HEK293 (cell line): ENCODE measurements around the gene MORN1.

Experiments
- CTCF ChIA-PET: fragments of 350-600 bp; formaldehyde crosslinking; extraction: SDS; loops from one replicate; lab custom pipeline; 2021; ENCODE audit warnings: antibody characterized with exemption; lab: Yijun Ruan, JAX
- POLR2A ChIA-PET: fragments of 300-600 bp; formaldehyde crosslinking; extraction: SDS; loops from one replicate; lab custom pipeline; 2020; ENCODE audit warnings: antibody characterized with exemption, inconsistent platforms; lab: Yijun Ruan, JAX
- H3K27ac ChIP-seq: fragments of 200-500 bp; sonication (Bioruptor generic); 2 replicates; pipeline ENCODE4 v1.5.1; 2014; ENCODE audit warnings: low read depth, low read length, control low read depth, inconsistent platforms; ENCODE audit errors: extremely low read depth
- H3K36me3 ChIP-seq, 2 experiments: fragments of 200-500 bp in 1 of 2; sonication (Bioruptor generic) in 1 of 2; 1 replicate in 1 of 2; 2 replicates in 1 of 2; pipeline ENCODE4 v1.5.1; 2014 to 2017; ENCODE audit warnings: inconsistent platforms in 2 of 2, low read length in 2 of 2; ENCODE audit not compliant: control insufficient read depth in 2 of 2, insufficient read depth in 1 of 2
- H3K4me1 ChIP-seq: fragments of 200-500 bp; sonication (Bioruptor generic); 2 replicates; pipeline ENCODE4 v1.5.1; 2014; ENCODE audit warnings: mild to moderate bottlenecking, low read length, inconsistent platforms; ENCODE audit not compliant: control insufficient read depth, insufficient read depth
- H3K4me3 ChIP-seq: 2 replicates; pipeline ENCODE4 v1.5.1; 2011; ENCODE audit warnings: low read depth, mild to moderate bottlenecking, control low read depth, low read length, moderate library complexity
- H3K9me3 ChIP-seq: fragments of 200-500 bp; sonication (Bioruptor generic); 2 replicates; pipeline ENCODE4 v1.5.1; 2014; ENCODE audit warnings: low read depth, low read length, inconsistent platforms; ENCODE audit not compliant: control insufficient read depth, insufficient read depth
- GLIS2 ChIP-seq: fragments of 450-650 bp; formaldehyde crosslinking; IDR thresholded peaks from 2 replicates; pipeline ENCODE4 v1.5.1; 2016; ENCODE audit warnings: missing biosample characterization, missing genetic modification characterization
- OVOL3 ChIP-seq: fragments of 450-650 bp; formaldehyde crosslinking; IDR thresholded peaks from 2 replicates; pipeline ENCODE4 v1.5.1; 2016; ENCODE audit warnings: missing biosample characterization, missing genetic modification characterization
- SETDB1 ChIP-seq: IDR thresholded peaks from one replicate; pipeline ENCODE4 v1.6.1; 2017; ENCODE audit warnings: mild to moderate bottlenecking, low read length, moderate library complexity, mixed read lengths; ENCODE audit not compliant: insufficient read length
- ZNF133 ChIP-seq: fragments of 450-650 bp; formaldehyde crosslinking; IDR thresholded peaks from 2 replicates; pipeline ENCODE4 v1.5.1; 2016; ENCODE audit warnings: missing biosample characterization, missing genetic modification characterization
- ZNF140 ChIP-seq: fragments of 450-650 bp; formaldehyde crosslinking; IDR thresholded peaks from 2 replicates; pipeline ENCODE4 v1.5.1; 2016; ENCODE audit warnings: missing biosample characterization, missing genetic modification characterization
- ZNF146 ChIP-seq: fragments of 450-650 bp; formaldehyde crosslinking; IDR thresholded peaks from 2 replicates; pipeline ENCODE4 v1.5.1; 2016; ENCODE audit warnings: missing biosample characterization, missing genetic modification characterization
- ZNF2 ChIP-seq: fragments of 450-650 bp; formaldehyde crosslinking; IDR thresholded peaks from 2 replicates; pipeline ENCODE4 v1.5.1; 2016; ENCODE audit warnings: missing biosample characterization, missing genetic modification characterization
- ZNF202 ChIP-seq: fragments of 450-650 bp; formaldehyde crosslinking; IDR thresholded peaks from 2 replicates; pipeline ENCODE4 v1.5.1; 2016; ENCODE audit warnings: missing biosample characterization, missing genetic modification characterization, borderline replicate concordance
- ZNF23 ChIP-seq: fragments of 450-650 bp; formaldehyde crosslinking; IDR thresholded peaks from 2 replicates; pipeline ENCODE4 v1.5.1; 2016; ENCODE audit warnings: missing biosample characterization, missing genetic modification characterization, borderline replicate concordance
- ZNF274 ChIP-seq, 2 experiments: fragments of 200-500 bp in 1 of 2; fragments of 450-650 bp in 1 of 2; sonication (Bioruptor generic) in 1 of 2; formaldehyde crosslinking in 1 of 2; IDR thresholded peaks; 2 replicates each; pipeline versions ENCODE4 v1.5.1 to v1.6.1; 2014 to 2016; ENCODE audit warnings: borderline replicate concordance in 1 of 2, inconsistent platforms in 1 of 2, low read length in 1 of 2, missing biosample characterization in 1 of 2, missing genetic modification characterization in 1 of 2
- ZNF335 ChIP-seq: fragments of 450-650 bp; formaldehyde crosslinking; conservative IDR thresholded peaks from 2 replicates; pipeline ENCODE4 v1.5.1; 2016; ENCODE audit warnings: missing biosample characterization, missing genetic modification characterization
- ZNF404 ChIP-seq: fragments of 450-650 bp; formaldehyde crosslinking; IDR thresholded peaks from 2 replicates; pipeline ENCODE4 v1.5.1; 2017; ENCODE audit warnings: missing biosample characterization, missing genetic modification characterization
- ZNF48 ChIP-seq: fragments of 450-650 bp; formaldehyde crosslinking; IDR thresholded peaks from 2 replicates; pipeline ENCODE4 v1.5.1; 2016; ENCODE audit warnings: missing biosample characterization, missing genetic modification characterization
- ZNF660 ChIP-seq: fragments of 450-650 bp; IDR thresholded peaks from 2 replicates; pipeline ENCODE4 v1.5.1; 2018; ENCODE audit warnings: missing biosample characterization, mild to moderate bottlenecking, missing genetic modification characterization
- ZNF843 ChIP-seq: fragments of 450-650 bp; formaldehyde crosslinking; IDR thresholded peaks from 2 replicates; pipeline ENCODE4 v1.5.1; 2016; ENCODE audit warnings: missing biosample characterization, missing genetic modification characterization
- ZSCAN16 ChIP-seq: fragments of 450-650 bp; formaldehyde crosslinking; IDR thresholded peaks from 2 replicates; pipeline ENCODE4 v1.5.1; 2016; ENCODE audit warnings: missing biosample characterization, missing genetic modification characterization
- ZXDB ChIP-seq: fragments of 450-650 bp; formaldehyde crosslinking; IDR thresholded peaks from 2 replicates; pipeline ENCODE4 v1.5.1; 2016; ENCODE audit warnings: missing biosample characterization, missing genetic modification characterization
- TF ChIP-seq, protein P1 (sequence below): fragments of 450-650 bp; formaldehyde crosslinking; IDR thresholded peaks from 2 replicates; pipeline ENCODE4 v1.5.1; 2016; ENCODE audit warnings: missing biosample characterization, missing genetic modification characterization
- TF ChIP-seq, protein P2 (sequence below): fragments of 450-650 bp; formaldehyde crosslinking; IDR thresholded peaks from 2 replicates; pipeline ENCODE4 v1.5.1; 2016; ENCODE audit warnings: missing biosample characterization, missing genetic modification characterization
- TF ChIP-seq, protein P3 (sequence below): fragments of 450-650 bp; formaldehyde crosslinking; IDR thresholded peaks from 2 replicates; pipeline ENCODE4 v1.5.1; 2016; ENCODE audit warnings: missing biosample characterization, missing genetic modification characterization, borderline replicate concordance

MORN1 gene

DNA sequence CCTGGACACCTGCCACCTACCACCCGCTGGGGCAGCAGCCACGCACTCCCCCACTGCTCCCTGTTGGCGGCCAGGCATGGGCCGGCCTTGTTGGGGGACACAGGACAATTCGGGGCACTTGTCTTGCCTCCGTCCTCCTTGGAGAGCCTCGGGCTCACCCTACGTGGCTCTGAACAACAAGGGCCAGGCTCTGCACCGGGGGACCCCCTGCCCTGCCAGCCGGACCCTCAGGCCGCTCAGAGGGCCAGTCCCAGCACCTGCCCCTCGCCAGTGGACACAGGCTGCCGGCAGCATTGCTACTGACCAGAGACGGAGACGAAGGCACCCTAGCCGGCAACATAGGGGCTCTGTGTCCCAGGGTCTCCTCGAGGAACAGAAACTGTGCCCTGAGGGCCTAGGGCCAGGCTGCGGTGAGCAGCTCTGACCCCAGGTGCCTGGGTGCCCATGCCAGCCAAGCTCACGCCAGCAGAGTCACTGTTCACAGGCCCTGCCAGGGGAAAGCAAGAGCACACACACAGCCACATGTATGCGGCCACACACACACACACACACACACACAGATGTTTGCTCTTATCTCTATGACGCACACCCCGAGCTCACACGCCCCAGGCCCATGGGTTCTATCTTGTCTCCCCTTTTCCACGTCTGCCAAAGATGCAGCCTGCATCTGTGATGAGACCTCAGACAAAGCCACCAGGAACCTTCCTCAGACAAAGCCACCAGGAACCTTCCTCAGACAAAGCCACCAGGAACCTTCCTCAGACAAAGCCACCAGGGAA lies 45.9 kb downstream of the MORN1 start:
- TF ChIP-seq GLIS2 (tag by site-specific recombination): peak; percentile 12; the same call in 1 of the 2 replicates
- TF ChIP-seq ZNF133 (tag by site-specific recombination): no peak
- Histone ChIP-seq H3K9me3 (no peaks in the 10 kb centered on the region), H3K27ac (no peak overlapping the region), H3K4me3 (no peak overlapping the region), H3K36me3 (no peaks in the 10 kb centered on the region), H3K4me1 (no peaks in the 10 kb centered on the region)
- ChIA-PET CTCF (interaction anchor here (0.6 kb wide), 1 partner anchor 85 kb away, joined by 3 read pairs; no protein-coding TSS in a partner anchor), POLR2A (no interaction called here)

DNA sequence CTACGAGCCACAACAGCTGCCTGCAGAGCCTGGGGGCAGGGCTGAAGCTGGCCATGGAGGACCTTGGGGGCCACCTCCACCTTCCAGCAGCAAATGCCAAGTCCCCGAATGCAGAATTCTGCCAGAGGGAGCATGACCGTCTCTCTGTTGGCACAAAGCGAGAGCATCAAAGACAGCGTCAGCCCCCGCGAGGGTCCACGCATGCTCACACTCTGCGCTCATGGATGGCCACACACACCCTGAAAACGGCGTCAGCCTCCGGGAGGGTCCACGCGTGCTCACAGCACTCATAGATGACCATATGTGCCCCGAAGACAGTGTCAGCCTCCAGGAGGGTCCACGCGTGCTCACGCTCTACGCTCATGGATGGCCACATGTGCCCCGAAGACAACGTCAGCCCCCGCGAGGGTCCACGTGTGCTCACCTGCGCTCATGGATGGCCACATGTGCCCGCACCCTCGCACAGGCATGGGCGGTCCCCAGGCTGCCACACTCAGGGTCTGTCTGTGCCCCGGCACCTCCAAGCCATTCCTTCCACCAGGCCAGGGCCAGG lies 46.5 kb downstream of the MORN1 start:
- Histone ChIP-seq H3K36me3 (no peaks in the 10 kb centered on the region), H3K4me3 (no peak overlapping the region)
- POLR2A ChIA-PET: no interaction called here
- TF ChIP-seq ZNF274 (IDR thresholded peaks at IDR 0.05; ENCODE audit: low read length): no peak
- TF ChIP-seq ZNF274 (tag by site-specific recombination; IDR thresholded peaks at IDR 0.05; ENCODE audit: borderline replicate concordance): no peak
- no peak for TF ChIP-seq ZNF140 (tag by site-specific recombination)
- no peak for TF ChIP-seq ZNF335 (tag by site-specific recombination)
- no peak for TF ChIP-seq ZXDB (tag by site-specific recombination)
- no peak for TF ChIP-seq ZNF23 (tag by site-specific recombination)
- no peak for TF ChIP-seq ZNF48 (tag by site-specific recombination)
- TF ChIP-seq ZNF404 (tag by site-specific recombination): no peak
- TF ChIP-seq ZNF2 (tag by site-specific recombination): no peak
- TF ChIP-seq, protein P1, sequence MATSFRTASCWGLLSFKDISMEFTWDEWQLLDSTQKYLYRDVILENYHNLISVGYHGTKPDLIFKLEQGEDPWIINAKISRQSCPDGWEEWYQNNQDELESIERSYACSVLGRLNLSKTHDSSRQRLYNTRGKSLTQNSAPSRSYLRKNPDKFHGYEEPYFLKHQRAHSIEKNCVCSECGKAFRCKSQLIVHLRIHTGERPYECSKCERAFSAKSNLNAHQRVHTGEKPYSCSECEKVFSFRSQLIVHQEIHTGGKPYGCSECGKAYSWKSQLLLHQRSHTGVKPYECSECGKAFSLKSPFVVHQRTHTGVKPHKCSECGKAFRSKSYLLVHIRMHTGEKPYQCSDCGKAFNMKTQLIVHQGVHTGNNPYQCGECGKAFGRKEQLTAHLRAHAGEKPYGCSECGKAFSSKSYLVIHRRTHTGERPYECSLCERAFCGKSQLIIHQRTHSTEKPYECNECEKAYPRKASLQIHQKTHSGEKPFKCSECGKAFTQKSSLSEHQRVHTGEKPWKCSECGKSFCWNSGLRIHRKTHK (tag by site-specific recombination): no peak
- TF ChIP-seq, all 188 proteins: peak for 0
- CTCF ChIA-PET: no interaction called here
- no peaks in the 10 kb centered on the region for H3K9me3 ChIP-seq
- no peaks in the 10 kb centered on the region for H3K4me1 ChIP-seq
- no peak overlapping the region for H3K27ac ChIP-seq

DNA sequence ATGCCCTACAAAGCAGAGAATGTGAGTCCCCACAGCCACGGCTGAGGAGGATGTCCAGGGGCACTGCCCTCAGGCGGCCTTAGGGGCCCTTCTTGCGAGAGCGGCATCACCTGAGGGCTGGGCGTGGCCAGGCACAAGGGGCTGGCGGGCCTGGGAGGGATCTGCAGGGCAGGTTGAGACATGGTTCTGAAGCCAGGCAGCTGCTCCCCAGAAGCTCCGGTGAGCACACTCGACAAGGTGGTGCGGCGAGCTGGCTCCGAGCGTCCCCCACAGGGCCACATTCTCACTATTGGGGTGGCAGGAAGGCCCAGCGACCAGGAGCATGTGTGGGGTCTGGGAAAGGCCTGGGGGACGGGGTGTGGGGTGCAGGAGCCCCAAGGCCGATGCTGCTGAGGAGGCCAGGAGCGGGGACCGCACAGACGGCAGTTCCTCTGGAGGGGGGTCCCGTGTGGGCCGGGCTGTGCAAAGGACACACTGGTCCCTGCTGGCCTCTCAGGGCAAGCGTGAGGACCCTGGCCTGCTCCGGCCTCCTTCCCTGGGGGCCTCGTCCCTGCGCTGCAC lies 47.2 kb downstream of the MORN1 start:
- Histone ChIP-seq H3K4me1 (no peaks in the 10 kb centered on the region), H3K27ac (no peak overlapping the region), H3K9me3 (no peaks in the 10 kb centered on the region), H3K36me3 (no peaks in the 10 kb centered on the region), H3K4me3 (no peak overlapping the region)
- TF ChIP-seq ZSCAN16 (no peak), ZNF202 (tag by site-specific recombination) (no peak), SETDB1 (no peak), OVOL3 (no peak), ZNF660 (tag by site-specific recombination) (no peak), ZNF843 (no peak), ZNF146 (tag by site-specific recombination) (no peak)
- TF ChIP-seq, protein P2, sequence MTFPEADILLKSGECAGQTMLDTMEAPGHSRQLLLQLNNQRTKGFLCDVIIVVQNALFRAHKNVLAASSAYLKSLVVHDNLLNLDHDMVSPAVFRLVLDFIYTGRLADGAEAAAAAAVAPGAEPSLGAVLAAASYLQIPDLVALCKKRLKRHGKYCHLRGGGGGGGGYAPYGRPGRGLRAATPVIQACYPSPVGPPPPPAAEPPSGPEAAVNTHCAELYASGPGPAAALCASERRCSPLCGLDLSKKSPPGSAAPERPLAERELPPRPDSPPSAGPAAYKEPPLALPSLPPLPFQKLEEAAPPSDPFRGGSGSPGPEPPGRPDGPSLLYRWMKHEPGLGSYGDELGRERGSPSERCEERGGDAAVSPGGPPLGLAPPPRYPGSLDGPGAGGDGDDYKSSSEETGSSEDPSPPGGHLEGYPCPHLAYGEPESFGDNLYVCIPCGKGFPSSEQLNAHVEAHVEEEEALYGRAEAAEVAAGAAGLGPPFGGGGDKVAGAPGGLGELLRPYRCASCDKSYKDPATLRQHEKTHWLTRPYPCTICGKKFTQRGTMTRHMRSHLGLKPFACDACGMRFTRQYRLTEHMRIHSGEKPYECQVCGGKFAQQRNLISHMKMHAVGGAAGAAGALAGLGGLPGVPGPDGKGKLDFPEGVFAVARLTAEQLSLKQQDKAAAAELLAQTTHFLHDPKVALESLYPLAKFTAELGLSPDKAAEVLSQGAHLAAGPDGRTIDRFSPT (tag by site-specific recombination): no peak
- TF ChIP-seq, protein P3, sequence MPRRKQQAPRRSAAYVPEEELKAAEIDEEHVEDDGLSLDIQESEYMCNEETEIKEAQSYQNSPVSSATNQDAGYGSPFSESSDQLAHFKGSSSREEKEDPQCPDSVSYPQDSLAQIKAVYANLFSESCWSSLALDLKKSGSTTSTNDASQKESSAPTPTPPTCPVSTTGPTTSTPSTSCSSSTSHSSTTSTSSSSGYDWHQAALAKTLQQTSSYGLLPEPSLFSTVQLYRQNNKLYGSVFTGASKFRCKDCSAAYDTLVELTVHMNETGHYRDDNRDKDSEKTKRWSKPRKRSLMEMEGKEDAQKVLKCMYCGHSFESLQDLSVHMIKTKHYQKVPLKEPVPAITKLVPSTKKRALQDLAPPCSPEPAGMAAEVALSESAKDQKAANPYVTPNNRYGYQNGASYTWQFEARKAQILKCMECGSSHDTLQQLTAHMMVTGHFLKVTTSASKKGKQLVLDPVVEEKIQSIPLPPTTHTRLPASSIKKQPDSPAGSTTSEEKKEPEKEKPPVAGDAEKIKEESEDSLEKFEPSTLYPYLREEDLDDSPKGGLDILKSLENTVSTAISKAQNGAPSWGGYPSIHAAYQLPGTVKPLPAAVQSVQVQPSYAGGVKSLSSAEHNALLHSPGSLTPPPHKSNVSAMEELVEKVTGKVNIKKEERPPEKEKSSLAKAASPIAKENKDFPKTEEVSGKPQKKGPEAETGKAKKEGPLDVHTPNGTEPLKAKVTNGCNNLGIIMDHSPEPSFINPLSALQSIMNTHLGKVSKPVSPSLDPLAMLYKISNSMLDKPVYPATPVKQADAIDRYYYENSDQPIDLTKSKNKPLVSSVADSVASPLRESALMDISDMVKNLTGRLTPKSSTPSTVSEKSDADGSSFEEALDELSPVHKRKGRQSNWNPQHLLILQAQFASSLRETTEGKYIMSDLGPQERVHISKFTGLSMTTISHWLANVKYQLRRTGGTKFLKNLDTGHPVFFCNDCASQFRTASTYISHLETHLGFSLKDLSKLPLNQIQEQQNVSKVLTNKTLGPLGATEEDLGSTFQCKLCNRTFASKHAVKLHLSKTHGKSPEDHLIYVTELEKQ (tag by site-specific recombination): no peak
- ChIA-PET CTCF (no interaction called here), POLR2A (no interaction called here)
